Measurements from ENCODE around the gene SOAT2. TPM values are rescaled to one million over a fixed set of nuclear protein-coding genes. Genes with fewer than 3 reads are reported as not detected.

Gene SOAT2
- not detected in 2 replicates for total RNA-seq

DNA sequence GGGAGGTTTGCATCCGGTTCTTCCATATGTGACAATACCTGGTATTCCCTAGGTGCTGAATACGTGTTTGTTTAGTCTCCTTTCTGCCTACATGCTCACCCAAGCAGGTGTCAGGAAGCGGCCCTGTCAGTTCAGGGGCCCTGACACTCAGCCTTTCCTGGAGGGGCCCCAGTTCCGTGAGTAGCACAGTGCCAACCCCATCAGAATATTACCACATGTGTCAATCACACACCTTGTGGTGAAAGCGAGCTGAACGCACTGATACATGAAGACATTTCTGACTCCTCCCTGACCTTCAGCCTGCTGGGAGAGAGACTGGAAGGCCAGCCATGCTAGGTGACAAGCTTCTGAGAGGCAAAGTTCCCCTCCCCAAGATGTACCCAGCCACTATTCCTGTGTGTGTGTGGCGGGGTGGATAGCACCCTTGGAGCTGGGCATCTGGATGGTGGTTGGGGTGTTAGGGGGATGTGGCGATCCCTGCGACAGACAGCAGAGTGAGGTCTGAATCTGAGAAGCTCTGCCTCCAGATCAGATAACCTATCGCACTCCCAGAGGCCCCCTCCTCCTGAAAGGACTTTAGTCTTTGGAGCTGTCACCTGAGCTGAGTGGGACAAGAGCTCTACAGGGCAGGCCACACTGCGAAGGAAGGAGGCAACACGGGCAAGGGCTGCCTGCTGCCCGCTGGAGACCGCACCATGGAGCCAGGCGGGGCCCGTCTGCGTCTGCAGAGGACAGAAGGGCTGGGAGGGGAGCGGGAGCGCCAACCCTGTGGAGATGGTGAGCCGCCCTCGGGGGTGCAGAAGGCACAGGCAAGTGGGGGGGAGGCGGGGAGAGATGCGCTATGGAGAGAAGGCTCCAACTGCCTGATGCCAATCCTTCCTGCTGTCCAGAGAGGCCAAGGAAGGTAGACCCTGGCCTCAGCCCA lies at the start of gene SOAT2:
Gene SOAT2 (plus strand): TSS at position 604 of the 925 bp plus-strand sequence. CDS start 92 bp downstream, at position 696.

GRCh38 chr12:53079226-53080117 lies 23.8 kb upstream of the SOAT2 start, which contains the start of gene SPRYD3:
SPRYD3 (minus strand) TSS chr12:53079390; CDS start chr12:53079333, 57 bp downstream.

GRCh38 chr12:53097564-53098353 lies 5.5 kb upstream of the SOAT2 start, which contains the start of gene IGFBP6:
IGFBP6 (plus strand) TSS chr12:53097667; CDS start chr12:53097718, 51 bp downstream.

Small RNAs within 50 kb of the gene (small RNA-seq; reads per million reads assigned to genes)
- gene HIGD1AP1 = not detected
- gene MIR6757 = not detected
- gene RNU6-333P = not detected

Other genes starting within 250 kb of the SOAT2 start
- gene KRT8, start 198.4 kb upstream of the SOAT2 start, total RNA-seq = 12.5 and 21.6 TPM in 2 replicates
- 282 and 365 TPM in 2 replicates for gene KRT18, start 154.4 kb upstream of the SOAT2 start, total RNA-seq
- 1,037 and 1,409 TPM in 2 replicates for gene EIF4B, start 97.0 kb upstream of the SOAT2 start, total RNA-seq
- 50.4 and 54.2 TPM in 2 replicates for gene TNS2, start 53.4 kb upstream of the SOAT2 start, total RNA-seq
- gene SPRYD3, start 24.1 kb upstream of the SOAT2 start, total RNA-seq = 23.0 and 28.7 TPM in 2 replicates
- gene IGFBP6, start 5.8 kb upstream of the SOAT2 start, total RNA-seq = 8.2 and 8.5 TPM in 2 replicates
- gene ZNF740, start 77.2 kb downstream of the SOAT2 start, total RNA-seq = 14.2 and 15.0 TPM in 2 replicates
- 3.7 and 7.5 TPM in 2 replicates for gene CSAD, start 77.4 kb downstream of the SOAT2 start, total RNA-seq
- gene ITGB7, start 103.8 kb downstream of the SOAT2 start, total RNA-seq = under 0.01 TPM in 1 of 2 replicates, not detected in the other
- gene RARG, start 128.7 kb downstream of the SOAT2 start, total RNA-seq = 8.5 and 12.3 TPM in 2 replicates
- gene ESPL1, start 164.8 kb downstream of the SOAT2 start, total RNA-seq = 6.2 and 10.9 TPM in 2 replicates
- gene PFDN5, start 192.1 kb downstream of the SOAT2 start, total RNA-seq = 308 and 327 TPM in 2 replicates
- gene MYG1, start 196.2 kb downstream of the SOAT2 start, total RNA-seq = 34.2 and 45.7 TPM in 2 replicates
- gene AAAS, start 218.1 kb downstream of the SOAT2 start, total RNA-seq = 51.0 and 53.5 TPM in 2 replicates
- not detected in 2 replicates for gene SP7, start 232.9 kb downstream of the SOAT2 start, total RNA-seq

All from vein endothelial cell (primary cell).